ENCODE measurements around the gene FAS. TPM values are rescaled to one million over a fixed set of nuclear protein-coding genes. Genes with fewer than 3 reads are reported as not detected.
"Not testable (repeated sequence)": the region's sequence is repeated elsewhere in the genome, so short reads cannot be mapped to it uniquely, and the experiment has no call there.

FAS gene
- total and polyA plus RNA-seq, 4 donors, result 10.5 to 74.7 (median 36.3) TPM

DNA sequence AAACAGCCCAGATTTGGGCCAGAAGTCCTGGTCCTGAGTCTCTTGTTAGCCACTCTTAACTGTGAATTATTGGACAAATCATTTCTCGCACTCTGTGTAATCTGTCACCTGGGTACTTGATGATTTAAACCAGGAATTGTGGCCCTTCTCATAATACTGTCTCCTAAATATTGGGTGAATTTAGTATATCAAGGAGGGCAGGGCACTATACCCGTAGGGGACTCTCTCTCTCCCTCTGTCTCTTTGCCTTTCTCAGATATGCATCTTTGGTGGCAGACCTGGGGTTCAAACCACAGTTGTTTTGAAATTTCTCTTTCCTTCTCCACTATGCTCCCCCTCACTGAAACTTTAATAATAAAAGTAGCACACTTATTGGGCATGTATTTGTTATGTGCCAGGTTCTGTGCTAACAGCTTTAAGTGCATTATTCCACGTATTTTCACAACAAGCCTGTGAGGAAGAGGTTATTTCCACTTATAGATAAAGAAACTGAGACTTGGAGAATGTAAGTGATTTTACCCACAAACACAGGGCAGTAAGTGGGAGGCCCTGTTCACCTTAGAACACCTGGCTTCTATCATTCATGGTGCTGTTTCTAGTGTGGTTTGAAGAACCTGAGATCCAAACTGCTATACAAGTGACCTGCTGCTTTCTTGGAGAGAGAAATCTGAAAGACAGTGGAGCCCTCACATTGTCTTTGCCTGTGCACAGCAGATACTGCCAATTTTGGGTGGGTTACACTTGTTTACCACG is 11.8 kb downstream of the FAS start:
- Histone ChIP-seq H3K4me1 (ENCODE audit: control insufficient read depth in 5 of 5, insufficient read depth in 5 of 5, low read length in 5 of 5) (peaks cover 3 to 27% (median 5%) of the 10 kb centered on the region in 5 donors), H3K9me3 (ENCODE audit: control insufficient read depth in 4 of 4, insufficient read depth in 3 of 4, low read length in 3 of 4) (no peaks in the 10 kb centered on the region), H3K27me3 (ENCODE audit: control insufficient read depth in 3 of 3, insufficient read depth in 3 of 3, low read length in 2 of 3) (no peaks in the 10 kb centered on the region), H3K36me3 (ENCODE audit: control insufficient read depth in 4 of 4, insufficient read depth in 4 of 4, low read length in 4 of 4) (peaks cover 0 to 12% (median 1%) of the 10 kb centered on the region in 4 donors), H3K9ac (ENCODE audit: insufficient read depth in 1 of 2, low read length in 2 of 2) (no peak overlapping the region), H3K4me3 (no peak overlapping the region), H3K27ac (ENCODE audit: low read depth in 1 of 2, low read length in 1 of 2) (no peak overlapping the region)
- WGBS, 2 donors, result 69 to 71% methylated on average over 4 of the region's 4 CpGs
- DNase-seq (no peak), ATAC-seq (ENCODE audit: insufficient read depth, low FRiP score) (no peak)
- TF ChIP-seq, protein P1, sequence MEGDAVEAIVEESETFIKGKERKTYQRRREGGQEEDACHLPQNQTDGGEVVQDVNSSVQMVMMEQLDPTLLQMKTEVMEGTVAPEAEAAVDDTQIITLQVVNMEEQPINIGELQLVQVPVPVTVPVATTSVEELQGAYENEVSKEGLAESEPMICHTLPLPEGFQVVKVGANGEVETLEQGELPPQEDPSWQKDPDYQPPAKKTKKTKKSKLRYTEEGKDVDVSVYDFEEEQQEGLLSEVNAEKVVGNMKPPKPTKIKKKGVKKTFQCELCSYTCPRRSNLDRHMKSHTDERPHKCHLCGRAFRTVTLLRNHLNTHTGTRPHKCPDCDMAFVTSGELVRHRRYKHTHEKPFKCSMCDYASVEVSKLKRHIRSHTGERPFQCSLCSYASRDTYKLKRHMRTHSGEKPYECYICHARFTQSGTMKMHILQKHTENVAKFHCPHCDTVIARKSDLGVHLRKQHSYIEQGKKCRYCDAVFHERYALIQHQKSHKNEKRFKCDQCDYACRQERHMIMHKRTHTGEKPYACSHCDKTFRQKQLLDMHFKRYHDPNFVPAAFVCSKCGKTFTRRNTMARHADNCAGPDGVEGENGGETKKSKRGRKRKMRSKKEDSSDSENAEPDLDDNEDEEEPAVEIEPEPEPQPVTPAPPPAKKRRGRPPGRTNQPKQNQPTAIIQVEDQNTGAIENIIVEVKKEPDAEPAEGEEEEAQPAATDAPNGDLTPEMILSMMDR (IDR thresholded peaks at IDR 0.05; ENCODE audit: control extremely low read depth, extremely low read depth), result no peak

DNA sequence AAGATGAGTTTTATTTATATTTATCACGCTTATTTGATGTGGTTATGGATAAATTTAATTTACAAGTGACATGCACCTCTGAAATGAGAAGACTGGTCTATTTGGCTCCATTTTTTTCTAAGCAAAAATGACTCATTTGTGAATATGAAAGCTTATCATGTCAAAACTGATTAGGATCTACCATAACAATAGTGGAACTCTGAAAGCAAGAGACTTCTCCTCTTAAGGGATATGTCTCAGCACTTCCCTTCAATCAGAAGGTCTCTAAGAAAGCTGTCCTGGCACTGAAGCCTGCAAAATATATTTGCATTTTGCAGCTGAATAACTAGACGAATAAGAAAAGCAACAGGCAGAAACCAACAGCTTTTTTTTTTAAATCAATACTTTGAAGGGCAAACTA is 12.7 kb downstream of the FAS start:
- no peak overlapping the region for H3K4me3 ChIP-seq
- H3K9me3 ChIP-seq (ENCODE audit: control insufficient read depth in 4 of 4, insufficient read depth in 3 of 4, low read length in 3 of 4), result no peaks in the 10 kb centered on the region
- DNase-seq (no peak), ATAC-seq (ENCODE audit: insufficient read depth, low FRiP score) (no peak)
- H3K36me3 ChIP-seq (ENCODE audit: control insufficient read depth in 4 of 4, insufficient read depth in 4 of 4, low read length in 4 of 4), result peaks cover 0 to 16% (median 2%) of the 10 kb centered on the region in 4 donors
- TF ChIP-seq, protein P1 (IDR thresholded peaks at IDR 0.05; ENCODE audit: control extremely low read depth, extremely low read depth), result no peak
- no peaks in the 10 kb centered on the region for H3K27me3 ChIP-seq (ENCODE audit: control insufficient read depth in 3 of 3, insufficient read depth in 3 of 3, low read length in 2 of 3)
- no peak overlapping the region for H3K27ac ChIP-seq (ENCODE audit: low read depth in 1 of 2, low read length in 1 of 2)
- H3K9ac ChIP-seq (ENCODE audit: insufficient read depth in 1 of 2, low read length in 2 of 2), result no peak overlapping the region
- 76 to 91% methylated on average over 2 of the region's 2 CpGs for WGBS, 2 donors
- peaks cover 3 to 27% (median 5%) of the 10 kb centered on the region in 5 donors for H3K4me1 ChIP-seq (ENCODE audit: control insufficient read depth in 5 of 5, insufficient read depth in 5 of 5, low read length in 5 of 5)

DNA sequence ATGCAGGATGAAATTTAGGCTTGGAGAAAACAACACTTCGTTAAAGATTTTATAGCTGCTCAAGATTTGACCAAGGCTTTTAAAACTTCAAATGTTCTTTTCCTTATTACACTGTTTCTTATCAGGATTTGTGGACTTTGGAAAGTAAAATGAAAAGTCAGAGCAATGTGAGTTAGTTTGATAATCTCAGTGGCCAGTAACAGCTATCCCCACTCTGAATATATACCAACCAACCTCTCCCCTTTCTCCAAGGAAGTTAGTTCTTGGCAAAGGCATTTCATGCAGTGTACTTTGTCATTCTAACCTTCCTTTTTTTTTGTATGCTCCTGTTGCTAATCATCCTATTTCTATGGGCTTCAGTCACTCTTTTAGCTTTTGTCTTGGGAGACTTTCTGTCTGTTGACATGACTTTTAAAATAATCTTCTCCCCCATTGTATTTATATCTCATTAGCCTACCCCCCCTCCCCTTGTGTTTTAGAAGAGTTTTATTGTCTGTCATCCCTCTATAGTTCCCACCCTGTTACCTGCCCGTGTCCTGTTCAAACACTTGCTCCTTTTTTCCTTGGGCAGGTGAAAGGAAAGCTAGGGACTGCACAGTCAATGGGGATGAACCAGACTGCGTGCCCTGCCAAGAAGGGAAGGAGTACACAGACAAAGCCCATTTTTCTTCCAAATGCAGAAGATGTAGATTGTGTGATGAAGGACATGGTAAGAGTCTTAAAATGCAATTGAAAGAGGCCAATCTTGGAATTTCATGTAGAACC is 16.7 kb downstream of the FAS start:
- DNase-seq, result no peak
- peaks cover 0 to 3% (median 0%) of the 10 kb centered on the region in 5 donors for H3K4me1 ChIP-seq (ENCODE audit: control insufficient read depth in 5 of 5, insufficient read depth in 5 of 5, low read length in 5 of 5)
- no peak for ATAC-seq (ENCODE audit: insufficient read depth, low FRiP score)
- no peak overlapping the region for H3K9ac ChIP-seq (ENCODE audit: insufficient read depth in 1 of 2, low read length in 2 of 2)
- H3K9me3 ChIP-seq (ENCODE audit: control insufficient read depth in 4 of 4, insufficient read depth in 3 of 4, low read length in 3 of 4), result no peaks in the 10 kb centered on the region
- H3K27me3 ChIP-seq (ENCODE audit: control insufficient read depth in 3 of 3, insufficient read depth in 3 of 3, low read length in 2 of 3), result no peaks in the 10 kb centered on the region
- WGBS, 2 donors, result 63% methylated on average over 3 of the region's 3 CpGs
- H3K4me3 ChIP-seq, result no peak overlapping the region
- no peak overlapping the region for H3K27ac ChIP-seq (ENCODE audit: low read depth in 1 of 2, low read length in 1 of 2)
- TF ChIP-seq, protein P1 (IDR thresholded peaks at IDR 0.05; ENCODE audit: control extremely low read depth, extremely low read depth), result no peak
- H3K36me3 ChIP-seq (ENCODE audit: control insufficient read depth in 4 of 4, insufficient read depth in 4 of 4, low read length in 4 of 4), result peaks cover 0 to 28% (median 12%) of the 10 kb centered on the region in 4 donors

DNA sequence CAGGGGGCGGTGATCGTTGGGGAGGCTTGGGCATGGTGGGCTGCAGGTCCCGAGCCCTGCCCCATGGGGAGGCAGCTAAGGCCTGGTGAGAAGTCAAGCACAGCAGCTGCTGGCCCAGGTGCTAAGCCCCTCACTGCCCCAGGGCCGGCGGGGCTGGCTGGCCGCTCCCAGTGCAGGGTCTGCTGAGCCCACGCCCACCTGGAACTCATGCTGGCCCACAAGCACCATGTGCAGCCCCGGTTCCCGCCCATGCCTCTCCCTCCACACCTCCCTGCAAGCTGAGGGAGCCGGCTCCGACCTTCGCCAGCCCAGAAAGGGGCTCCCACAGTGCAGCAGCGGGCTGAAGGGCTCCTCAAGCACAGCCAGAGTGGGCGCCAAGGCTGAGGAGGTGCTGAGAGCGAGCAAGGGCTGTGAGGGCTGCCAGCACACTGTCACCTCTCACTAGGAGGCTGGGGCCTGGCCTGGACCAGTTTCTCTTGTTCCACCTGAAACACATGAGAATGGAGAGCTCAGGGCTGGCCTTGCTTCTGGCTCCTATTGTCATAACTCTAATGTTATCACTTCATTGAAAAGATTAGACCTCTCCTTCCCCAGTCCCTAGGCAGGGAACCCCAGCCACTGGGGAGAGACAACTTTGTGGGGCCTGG is 28.2 kb downstream of the FAS start:
- H3K4me1 ChIP-seq (ENCODE audit: control insufficient read depth in 5 of 5, insufficient read depth in 5 of 5, low read length in 5 of 5); H3K9ac ChIP-seq (ENCODE audit: insufficient read depth in 1 of 2, low read length in 2 of 2); H3K4me3 ChIP-seq; H3K9me3 ChIP-seq (ENCODE audit: control insufficient read depth in 4 of 4, insufficient read depth in 3 of 4, low read length in 3 of 4); DNase-seq; H3K27ac ChIP-seq (ENCODE audit: low read depth in 1 of 2, low read length in 1 of 2); H3K27me3 ChIP-seq (ENCODE audit: control insufficient read depth in 3 of 3, insufficient read depth in 3 of 3, low read length in 2 of 3); ATAC-seq (ENCODE audit: insufficient read depth, low FRiP score): not testable (repeated sequence)
- H3K36me3 ChIP-seq (ENCODE audit: control insufficient read depth in 4 of 4, insufficient read depth in 4 of 4, low read length in 4 of 4), result peaks cover 4 to 30% (median 16%) of the 10 kb centered on the region in 4 donors
- 90 to 92% methylated on average over 15 of the region's 15 CpGs for WGBS, 2 donors
